Erythroblast (primary cell): ENCODE data around the gene CABP4.

ENCODE experiments used
- GATA1 ChIP-seq: IDR thresholded peaks from 2 replicates; pipeline ENCODE4 v1.6.1; 2011; ENCODE audit warnings: low read depth, mild to moderate bottlenecking, control low read depth, low read length, moderate library complexity
- POLR2A ChIP-seq: IDR thresholded peaks from 2 replicates; pipeline ENCODE4 v1.6.1; 2011; ENCODE audit warnings: mild to moderate bottlenecking, low read length

- TF ChIP-seq POLR2A (no peak), GATA1 (no peak)
Observed at GRCh38 chr11:67501854-67502253, 46.7 kb downstream of the CABP4 start.
